ENCODE data around the gene UBE2F.

- TF ChIP-seq CTCF (IDR thresholded peaks at IDR 0.05) (no peak), POLR2A (IDR thresholded peaks at IDR 0.05) (no peak)
These were observed 58.2 kb downstream of the UBE2F start for GRCh38 chr2:238024986-238025385.

All from uterus (tissue), 2 donors.